EH (cell line): ENCODE data around the gene SH3RF3.
"Not testable (repeated sequence)": the region's sequence is repeated elsewhere in the genome, so short reads cannot be mapped to it uniquely, and the experiment has no call there.

Experiments
- DNase-seq: peaks from one replicate; pipeline ENCODE4 v3.0.0-alpha.2; 2015; ENCODE audit warnings: low read depth

The SH3RF3 gene

DNA sequence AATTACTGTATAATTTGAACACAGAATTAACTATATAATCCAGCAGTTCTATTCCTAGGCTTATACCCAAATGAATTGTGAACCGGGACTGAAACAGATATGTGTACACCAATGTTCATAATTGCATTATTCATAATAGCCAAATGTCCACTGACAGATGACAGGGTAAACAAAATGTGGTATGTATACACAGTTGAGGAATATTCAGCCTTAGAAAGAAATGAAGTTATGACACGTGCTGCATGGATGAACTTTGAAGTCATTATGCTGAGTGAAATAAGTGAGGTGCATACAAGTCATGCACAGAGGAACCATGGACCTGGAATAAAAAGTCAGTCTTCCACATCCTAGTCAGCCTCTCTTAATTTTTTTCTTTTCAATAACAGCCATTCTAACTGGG lies 91.9 kb downstream of the SH3RF3 start:
- no peak for DNase-seq

DNA sequence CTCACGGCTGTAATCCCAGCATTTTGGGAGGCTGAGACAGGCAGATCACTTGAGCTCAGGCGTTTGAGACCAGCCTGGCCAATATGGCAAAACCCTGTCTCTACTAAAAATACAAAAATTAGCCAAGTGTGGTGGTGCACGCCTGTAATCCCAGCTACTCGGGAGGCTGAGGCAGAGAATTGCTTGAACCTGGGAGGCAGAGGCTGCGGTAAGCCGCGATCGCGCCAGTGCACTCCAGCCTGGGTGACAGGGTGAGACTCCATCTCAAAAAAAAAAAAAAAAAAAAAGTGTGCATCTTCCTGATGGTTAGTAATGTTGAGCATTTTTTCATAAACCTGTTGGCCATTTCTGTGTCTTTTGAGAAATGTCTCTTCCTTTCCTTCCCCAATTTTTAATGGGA lies 92.3 kb downstream of the SH3RF3 start:
- not testable (repeated sequence) for DNase-seq

DNA sequence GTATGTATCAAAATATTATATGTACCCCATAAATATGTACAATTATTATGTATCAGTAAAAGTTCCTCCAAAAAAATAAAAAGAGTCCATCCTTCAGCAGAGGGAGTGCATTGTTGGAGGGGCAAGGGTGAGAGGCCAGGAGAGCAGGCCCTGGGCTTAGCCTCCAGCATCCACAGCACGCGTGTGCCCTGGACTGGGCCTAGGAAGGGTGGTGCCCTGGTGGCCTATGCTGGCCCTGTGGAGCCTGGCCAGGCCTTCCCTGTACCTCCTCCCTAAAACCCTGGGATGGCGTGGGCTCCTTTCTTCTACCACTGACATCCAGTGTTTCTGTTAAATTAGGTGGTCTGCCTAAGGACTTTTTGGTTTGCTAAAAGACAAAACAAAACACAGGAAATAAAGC lies 93.4 kb downstream of the SH3RF3 start:
- no peak for DNase-seq

DNA sequence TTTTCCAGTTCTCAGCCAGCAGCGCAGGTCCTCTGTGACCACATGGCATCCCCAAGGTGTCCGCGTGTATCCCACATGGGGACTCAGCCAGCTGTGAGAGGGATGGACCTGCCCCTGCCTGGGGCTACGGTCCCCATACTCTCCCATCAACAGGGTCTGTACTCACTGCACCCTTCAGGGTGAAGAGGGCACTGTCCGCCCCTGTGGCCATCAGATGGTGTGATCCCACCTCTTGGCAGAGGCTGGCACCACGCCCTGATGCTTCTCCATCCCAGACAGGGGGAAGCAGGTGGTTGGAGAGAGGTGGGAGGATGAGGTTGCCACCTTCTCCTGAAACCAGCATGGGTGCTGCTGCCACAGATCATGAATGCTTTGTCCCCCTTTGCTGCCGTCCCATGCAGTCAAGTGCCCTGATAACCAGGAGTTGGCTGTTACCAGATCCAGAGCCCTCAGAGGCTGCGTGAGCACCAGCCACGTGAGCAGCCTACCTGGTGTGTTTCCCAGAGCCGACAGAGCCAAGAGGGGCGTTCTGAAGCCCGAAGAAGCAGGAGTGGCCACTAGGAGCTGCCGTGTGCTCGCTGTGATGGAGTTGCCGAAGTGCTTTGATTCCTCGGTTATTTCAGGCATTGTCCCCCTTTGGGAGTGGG lies 93.9 kb downstream of the SH3RF3 start:
- no peak for DNase-seq

DNA sequence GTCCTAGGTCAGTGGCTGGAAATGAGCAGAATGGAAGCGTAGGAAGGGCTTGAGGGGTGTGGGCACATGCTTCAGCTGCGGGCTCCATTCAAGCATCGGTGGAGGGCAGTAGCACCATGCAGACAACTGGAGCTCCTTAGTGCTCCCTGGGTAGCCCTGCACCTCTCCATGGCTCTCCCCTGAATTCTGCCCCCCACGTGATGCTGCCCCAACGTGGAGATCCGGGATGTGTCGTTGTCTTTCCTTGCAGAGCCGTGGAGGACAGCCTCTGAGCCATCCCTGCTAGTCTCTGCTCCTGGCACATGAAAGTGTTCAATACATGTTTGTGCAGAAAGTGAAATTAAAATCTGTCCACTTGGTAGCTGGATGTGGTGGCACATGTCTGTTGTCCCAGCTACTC lies 94.5 kb downstream of the SH3RF3 start:
- DNase-seq = no peak

DNA sequence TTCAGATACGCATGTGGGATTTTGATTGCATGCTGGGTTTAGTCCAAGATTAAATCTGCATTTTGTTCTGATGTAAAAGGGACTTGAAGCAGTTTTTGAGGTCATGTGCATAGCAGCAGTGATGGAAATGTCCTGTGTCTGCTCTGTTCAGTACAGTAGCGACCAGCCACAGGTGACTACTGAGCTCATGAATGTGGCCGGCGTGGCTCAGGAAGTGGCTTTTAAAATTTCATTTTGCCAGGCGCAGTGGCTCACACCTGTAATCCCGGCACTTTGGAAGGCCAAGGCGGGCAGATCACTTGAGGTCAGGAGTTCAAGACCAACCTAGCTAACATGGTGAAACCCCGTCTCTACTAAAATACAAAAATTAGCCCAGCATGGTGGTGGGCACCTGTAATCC lies 95.3 kb downstream of the SH3RF3 start:
- not testable (repeated sequence) for DNase-seq

DNA sequence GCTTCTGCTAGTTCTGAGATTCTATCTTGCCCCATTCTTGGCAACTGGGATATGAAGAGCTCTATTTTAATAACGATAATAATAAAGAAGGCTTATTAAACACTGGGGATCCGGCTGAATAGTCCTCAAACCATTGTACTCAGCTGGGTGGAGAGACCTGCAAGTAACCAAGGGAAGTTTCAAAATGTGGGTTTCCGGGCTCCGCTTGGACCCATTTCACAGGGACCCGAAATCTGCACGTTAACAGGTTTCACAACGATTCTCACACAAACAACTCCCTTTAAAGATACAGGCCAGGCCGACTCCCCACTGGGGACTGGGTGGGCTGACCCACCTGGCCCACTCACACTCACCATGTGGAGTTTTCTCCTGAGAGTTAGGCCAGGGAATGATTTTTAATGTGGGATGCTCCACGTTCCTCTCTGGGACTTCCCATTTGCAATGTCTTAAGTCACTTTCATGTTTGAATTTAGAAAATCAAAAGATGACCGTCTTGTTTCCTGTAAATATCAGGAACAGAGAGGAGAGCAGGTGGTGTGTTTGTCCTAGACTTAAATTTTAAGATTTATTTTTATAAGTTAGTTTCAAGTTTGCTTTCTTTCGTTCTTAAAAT lies 96.3 kb downstream of the SH3RF3 start:
- DNase-seq = no peak

DNA sequence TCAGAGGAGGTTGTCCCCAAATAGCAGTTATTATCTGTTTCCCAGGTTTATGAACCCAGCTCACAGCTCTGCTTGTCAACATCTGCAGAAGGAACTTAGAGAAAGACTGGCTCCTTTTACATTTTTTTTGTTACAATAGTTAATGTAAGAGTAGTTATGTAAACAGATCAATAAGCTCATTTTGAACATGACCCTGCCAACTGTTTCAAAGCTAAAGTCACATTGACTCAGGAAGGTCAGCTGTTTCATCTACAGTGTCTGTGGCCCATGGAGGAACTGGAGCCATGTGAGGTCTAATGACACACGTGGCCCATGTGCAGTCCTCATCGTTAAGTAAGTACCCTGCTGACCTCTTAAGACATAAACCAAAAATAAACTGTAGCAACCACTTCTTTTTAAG lies 97.1 kb downstream of the SH3RF3 start:
- no peak for DNase-seq

DNA sequence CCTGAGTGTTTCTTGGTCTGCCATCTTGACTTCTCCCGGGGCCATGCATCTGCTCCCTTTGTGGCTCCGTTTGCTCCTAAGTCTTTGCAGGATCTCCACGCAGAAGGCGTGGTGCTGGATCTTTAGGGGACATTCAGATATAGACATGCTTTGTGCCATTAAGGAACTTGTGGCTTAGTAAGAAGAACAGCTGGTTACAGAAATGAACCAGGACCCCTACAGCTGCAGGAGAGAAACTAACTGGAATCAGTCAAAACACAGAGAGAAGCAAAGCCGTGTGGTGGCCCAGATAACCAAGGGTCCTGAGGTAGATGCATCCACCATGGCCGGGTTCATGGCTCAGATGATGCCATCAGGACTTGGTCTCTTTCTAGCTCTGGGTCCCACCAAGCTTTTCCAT lies 97.6 kb downstream of the SH3RF3 start:
- no peak for DNase-seq

DNA sequence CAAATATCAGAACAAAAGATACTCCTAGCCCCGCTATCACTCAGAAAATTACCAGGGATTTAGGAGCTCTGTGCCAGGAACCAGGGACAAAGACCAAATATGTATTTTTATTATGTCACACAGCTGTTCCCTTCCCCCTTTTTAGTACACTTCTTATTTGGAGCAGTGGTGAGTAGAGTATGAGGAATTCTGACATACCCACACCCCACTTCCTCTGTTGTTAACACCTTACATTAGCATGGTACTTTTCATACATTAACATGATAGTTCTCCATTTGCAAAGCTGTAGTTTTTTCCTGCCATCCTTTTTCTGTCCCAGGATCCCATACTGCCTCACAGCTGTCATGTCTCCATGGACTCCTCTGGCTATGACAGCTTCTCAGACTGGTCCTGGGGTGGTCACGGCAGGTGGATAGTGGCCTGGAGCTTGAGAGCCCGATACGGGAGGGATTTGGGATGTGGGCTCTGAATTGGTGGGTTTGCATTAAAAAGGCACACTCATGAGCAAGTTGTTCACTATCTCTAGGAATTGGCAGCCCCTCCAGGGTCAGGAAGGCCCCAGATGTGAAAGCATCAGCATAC lies 100.2 kb downstream of the SH3RF3 start:
- DNase-seq = peak; percentile 31

DNA sequence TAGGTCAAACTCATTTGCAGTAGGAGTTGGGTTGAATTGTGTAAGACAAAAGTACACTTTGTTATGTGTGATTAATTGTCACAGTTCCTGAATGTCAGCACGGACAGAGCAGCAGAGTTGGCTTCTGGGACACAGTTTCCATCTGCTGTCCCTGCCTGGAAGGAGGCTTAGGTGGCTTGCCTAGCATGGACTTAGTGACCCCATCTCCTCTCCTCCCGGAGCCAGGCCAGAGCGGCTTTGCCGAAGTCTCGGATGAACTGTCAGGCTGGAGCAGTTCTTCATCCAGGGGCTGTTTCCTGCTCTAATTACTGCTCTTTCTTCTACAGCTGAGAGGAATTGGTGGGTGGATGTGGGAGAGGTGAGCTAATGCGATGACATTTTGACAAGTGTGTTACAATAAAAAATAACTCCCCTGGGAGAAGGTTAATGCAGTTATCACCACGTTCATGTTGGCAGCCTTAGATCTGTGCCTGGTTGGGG lies 102.0 kb downstream of the SH3RF3 start:
- DNase-seq = no peak

DNA sequence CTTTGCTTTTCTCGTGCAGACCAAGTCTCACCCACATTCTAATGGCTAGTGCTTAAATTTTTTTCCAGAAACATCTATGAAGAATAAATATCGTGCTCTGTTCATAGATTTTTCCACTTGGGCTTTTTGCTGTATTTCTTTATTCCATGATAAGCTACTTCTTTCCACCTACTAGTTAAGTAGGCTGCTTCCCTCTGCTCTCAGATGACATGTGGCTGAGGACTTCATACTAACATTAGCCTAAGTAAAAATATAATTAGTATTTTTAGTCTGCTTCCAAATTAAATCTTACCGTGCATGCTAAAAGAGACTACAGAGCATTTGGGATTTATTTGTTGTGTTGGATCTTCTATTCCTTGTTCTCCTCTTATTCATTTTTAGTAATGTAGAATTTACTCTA lies 102.4 kb downstream of the SH3RF3 start:
- DNase-seq = no peak

DNA sequence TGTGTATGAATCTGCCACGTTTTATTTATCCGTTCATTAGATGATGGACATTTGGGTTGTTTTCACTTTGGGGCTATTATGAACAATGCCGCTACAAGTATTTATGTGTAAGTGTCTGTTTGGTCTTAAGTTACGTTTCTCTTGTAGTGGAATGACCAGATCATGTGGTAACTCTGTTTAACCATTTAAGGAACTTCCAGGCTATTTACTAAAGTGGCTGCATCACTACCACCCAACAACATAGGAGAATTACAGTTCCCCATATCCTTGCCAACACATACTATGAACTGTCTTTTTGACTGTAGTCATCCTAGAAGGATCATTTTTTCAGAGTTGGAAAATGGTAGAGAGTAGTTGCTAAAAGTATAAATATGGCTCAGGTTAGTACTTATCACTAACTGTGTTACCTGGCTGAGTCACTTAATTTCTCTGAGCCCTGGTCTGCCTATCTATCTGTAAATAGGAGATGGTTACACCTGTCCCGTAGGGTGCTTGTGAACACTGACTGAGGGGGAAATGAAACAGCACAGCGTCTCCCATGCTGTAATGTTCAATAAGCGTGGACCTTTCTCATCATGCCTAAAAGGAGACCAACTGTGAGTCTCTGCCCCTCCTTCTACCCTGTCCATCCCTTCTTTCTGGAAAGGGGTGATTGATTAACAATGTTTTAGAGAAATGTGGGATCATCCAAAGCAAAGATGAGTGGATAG lies 103.1 kb downstream of the SH3RF3 start:
- no peak for DNase-seq

DNA sequence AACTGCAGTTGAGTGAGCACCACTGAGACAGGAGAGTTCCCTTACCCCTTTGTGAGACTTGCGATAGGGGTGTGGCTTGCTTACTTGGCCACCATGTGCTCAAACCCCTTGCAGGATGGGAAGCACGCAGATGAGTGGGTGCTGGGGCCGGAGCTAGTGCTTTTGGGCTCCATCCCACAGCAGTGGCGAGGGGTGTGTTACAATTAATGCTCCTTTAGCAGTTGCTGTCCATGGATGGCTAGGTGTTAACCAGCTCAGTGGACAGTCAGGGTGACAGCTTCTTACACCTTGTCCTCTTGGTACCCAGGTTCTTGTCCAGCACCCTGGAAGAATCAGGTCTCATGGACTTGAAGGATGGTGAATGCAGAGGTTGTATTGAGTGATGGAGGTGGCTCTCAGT lies 103.9 kb downstream of the SH3RF3 start:
- no peak for DNase-seq

DNA sequence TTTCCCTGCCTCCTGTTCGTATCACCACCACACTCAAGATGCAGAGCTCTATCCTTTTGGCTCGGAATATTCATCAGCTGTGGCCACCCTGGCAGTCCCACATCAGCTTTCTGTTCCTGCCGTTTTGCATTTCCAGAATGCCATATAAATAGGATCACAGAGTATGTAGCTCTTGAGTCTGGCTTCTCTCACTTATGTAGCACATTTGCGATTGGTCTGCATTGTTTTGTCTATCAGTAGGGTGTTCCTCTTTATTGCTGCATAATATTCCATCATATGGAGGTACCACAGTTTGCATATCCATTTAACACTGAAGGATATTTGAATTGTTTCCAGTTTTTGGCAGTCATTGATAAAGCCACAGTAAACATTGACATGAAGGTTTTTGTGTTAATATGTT lies 104.6 kb downstream of the SH3RF3 start:
- DNase-seq = no peak

DNA sequence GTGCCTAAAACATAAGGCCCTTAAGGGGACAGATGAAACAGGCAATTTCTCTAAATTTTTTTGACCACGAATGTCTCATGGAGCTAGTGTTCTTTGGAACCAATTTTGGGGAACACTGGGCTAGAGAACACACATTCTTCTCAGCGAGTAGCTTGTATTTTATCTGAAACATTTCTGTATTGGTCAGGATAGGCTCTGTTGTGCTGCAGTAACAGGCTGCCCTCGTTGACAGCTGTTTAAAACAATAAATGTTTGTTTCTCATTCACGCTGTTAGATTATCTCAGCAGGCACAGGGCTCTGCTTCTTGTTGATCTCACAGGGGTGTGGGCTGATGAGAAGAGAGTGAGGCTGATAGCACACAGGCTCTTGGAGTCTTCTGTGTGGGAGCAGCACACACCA lies 105.3 kb downstream of the SH3RF3 start:
- no peak for DNase-seq

DNA sequence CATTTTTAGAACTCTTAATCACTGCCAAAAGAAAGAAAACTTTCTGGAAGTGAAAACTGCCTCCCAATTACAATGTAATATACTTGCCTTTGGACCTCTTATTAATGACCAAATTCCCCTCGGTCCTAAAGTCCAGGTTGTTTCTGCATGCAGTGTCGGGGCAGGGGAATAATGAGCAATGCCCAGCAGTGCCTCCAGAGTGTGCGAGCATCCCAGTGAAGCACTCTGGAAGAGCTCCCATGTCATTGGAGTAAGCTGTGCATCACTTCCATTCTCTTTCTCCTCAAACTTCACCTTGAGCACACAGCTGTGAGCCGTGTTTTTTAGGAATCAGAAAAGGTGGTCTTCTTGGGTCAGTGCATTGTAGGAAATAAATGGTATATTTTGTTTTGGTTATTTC lies 107.1 kb downstream of the SH3RF3 start:
- DNase-seq = no peak

DNA sequence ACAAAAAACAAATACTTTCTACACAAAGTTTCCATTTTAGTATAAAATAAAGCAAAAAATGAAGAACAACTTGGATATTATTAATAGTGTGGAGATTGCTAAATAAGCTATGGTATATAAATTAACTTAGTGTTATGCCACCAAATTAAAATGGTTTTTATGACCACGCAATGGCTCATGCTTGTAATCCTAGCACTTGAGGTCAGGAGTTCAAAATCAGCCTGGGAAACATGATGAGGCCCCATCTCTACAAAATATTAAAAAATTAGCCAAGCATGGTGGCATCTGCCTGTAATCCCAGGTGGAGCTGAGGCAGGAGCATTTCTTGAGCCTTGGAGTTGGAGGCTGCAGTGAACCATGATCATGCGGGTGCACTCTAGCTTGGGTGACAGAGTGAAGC lies 108.8 kb downstream of the SH3RF3 start:
- DNase-seq = no peak

DNA sequence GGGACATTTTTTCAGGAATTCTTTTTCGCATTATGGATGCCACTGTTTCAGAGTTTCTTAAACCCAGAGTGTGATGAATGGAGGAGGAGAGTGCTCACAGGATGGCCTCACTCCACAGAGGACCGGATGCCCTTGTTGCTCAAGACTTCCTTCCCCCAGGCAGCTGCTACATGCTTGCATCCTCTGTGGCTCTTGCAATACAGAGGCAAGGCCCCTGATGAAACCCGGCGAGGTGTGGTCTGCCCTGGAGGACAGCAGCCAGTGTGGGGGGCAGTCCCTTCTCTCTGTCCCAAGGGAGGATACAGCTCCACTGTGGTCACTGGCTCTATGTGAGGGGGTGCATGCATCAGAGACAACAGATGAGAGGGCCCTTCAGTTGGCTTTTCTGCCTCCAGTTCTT lies 109.6 kb downstream of the SH3RF3 start:
- DNase-seq = peak; percentile 90

DNA sequence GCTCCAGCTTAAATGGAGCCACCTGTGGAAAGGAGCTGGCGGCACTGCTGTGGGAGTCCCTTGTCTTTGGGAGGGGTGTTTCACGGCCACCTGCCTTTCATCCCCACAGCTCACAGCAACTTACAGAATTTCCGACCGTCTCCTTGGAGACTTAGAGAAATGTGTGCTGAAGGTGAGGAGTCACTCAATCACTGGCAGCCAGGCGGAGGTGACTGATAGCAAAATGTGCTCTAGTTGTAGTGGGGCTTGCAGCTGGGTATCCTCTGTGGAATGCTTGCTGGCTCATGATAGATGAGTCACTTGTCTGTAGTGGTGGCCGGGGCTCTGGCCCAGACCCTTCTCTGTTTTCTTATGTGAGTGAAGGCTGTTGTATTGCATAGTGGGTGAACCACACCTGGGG lies 110.7 kb downstream of the SH3RF3 start:
- DNase-seq = peak; percentile 81

DNA sequence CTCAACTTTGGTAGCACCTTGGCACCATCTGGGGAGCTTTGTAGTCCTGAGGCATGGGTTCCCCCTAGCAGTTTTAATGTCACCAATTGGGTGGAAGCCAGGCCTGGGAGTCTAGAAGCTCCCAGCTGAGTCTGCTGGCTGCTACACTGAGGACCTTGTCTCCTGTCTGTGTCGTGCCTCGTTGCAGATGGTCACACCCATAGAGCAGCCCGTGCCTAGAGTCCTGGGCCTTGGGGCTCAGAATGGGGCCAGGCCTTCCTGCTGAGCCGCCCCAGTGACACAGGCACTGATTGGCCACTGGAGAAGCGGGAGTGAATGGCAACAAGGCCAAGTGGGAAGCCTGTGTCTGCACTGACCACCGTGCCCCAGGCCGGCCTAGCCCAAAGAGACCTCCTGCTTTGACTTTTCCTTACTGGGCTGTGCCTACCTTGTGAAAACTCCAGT lies 113.2 kb downstream of the SH3RF3 start:
- peak; percentile 42 for DNase-seq

DNA sequence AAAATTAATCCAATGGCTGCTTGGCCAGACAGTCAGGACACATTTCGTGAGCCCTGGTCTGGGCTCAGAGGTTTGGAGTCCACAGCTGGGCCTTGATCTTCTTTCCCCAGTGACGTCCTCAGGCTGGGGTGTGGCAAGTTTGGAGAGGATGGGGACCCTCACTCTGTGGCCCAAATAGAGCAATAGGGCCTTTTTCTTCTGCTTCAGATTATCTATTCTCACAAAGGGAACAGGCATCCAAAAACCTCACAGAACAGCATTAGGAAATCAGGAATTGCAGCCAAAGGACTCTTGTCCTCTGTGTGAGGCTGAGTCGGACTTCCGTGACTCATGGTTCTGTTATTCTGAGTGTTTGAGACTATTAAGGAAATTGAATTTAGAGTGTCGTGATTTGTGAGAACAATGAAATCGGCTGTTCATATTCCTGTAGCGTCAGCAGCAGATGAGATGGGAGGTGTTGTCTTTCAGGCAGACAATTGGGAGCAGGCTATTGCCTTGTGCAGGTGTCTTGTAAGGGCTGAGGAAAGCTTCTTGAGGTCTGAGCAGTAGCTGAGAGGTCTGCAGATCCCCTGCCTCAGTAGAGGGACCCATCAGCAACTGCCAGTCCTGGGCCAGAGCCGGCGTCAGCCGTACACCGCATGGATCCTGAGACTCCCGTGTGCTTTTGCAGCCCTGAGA lies 113.8 kb downstream of the SH3RF3 start:
- DNase-seq = peak; percentile 94
